SIG-M5 treated with dmso at 0.1 percent for 504 hours (cell line): Measurements from ENCODE around the gene VWA8.
A peak's percentile ranks its signal among the peaks of the same experiment; 100 is the strongest.
"Not testable (repeated sequence)": the region's sequence is repeated elsewhere in the genome, so short reads cannot be mapped to it uniquely, and the experiment has no call there.

Experiments
- DNase-seq: peaks from one replicate; lab custom pipeline; 2025; ENCODE audit not compliant: unreplicated experiment; lab: John Stamatoyannopoulos, UW

Gene VWA8

GRCh38 chr13:41811588-41812021 lies 149.3 kb downstream of the VWA8 start:
- DNase-seq = no peak

- no peak for DNase-seq
Measured at GRCh38 chr13:41809962-41810361, 150.9 kb downstream of the VWA8 start.

GRCh38 chr13:41803445-41803735 lies 157.5 kb downstream of the VWA8 start:
- not testable (repeated sequence) for DNase-seq

- no peak for DNase-seq
Measured at GRCh38 chr13:41802684-41803444, 158.0 kb downstream of the VWA8 start.

- no peak for DNase-seq
Measured at GRCh38 chr13:41802043-41802683, 158.7 kb downstream of the VWA8 start.

GRCh38 chr13:41791056-41791455 lies 169.9 kb downstream of the VWA8 start:
- DNase-seq = no peak

GRCh38 chr13:41788552-41788951 lies 172.4 kb downstream of the VWA8 start:
- DNase-seq = no peak

- no peak for DNase-seq
Measured at GRCh38 chr13:41785402-41786172, 175.3 kb downstream of the VWA8 start.

GRCh38 chr13:41782086-41782485 lies 178.8 kb downstream of the VWA8 start:
- no peak for DNase-seq

GRCh38 chr13:41780715-41781706 lies 179.9 kb downstream of the VWA8 start:
- peak; percentile 25 for DNase-seq

GRCh38 chr13:41775251-41775650 lies 185.7 kb downstream of the VWA8 start:
- no peak for DNase-seq

- DNase-seq = no peak
Measured at GRCh38 chr13:41774605-41775218, 186.2 kb downstream of the VWA8 start.

GRCh38 chr13:41767801-41768200 lies 193.1 kb downstream of the VWA8 start:
- no peak for DNase-seq

GRCh38 chr13:41766439-41766838 lies 194.5 kb downstream of the VWA8 start:
- DNase-seq = no peak

- DNase-seq = no peak
Measured at GRCh38 chr13:41765813-41766212, 195.1 kb downstream of the VWA8 start.

- DNase-seq = peak; percentile 67
Measured at GRCh38 chr13:41765020-41765419, 195.9 kb downstream of the VWA8 start.

- no peak for DNase-seq
Measured at GRCh38 chr13:41764558-41764957, 196.4 kb downstream of the VWA8 start.

GRCh38 chr13:41763782-41764181 lies 197.1 kb downstream of the VWA8 start:
- no peak for DNase-seq

- no peak for DNase-seq
Measured at GRCh38 chr13:41762796-41763195, 198.1 kb downstream of the VWA8 start.

- DNase-seq = peak; percentile 23
Measured at GRCh38 chr13:41756198-41756880, 204.6 kb downstream of the VWA8 start.
